ENCODE data around the gene KIR3DL3.
"Not testable (repeated sequence)": the region's sequence is repeated elsewhere in the genome, so short reads cannot be mapped to it uniquely, and the experiment has no call there.

The KIR3DL3 gene

DNA sequence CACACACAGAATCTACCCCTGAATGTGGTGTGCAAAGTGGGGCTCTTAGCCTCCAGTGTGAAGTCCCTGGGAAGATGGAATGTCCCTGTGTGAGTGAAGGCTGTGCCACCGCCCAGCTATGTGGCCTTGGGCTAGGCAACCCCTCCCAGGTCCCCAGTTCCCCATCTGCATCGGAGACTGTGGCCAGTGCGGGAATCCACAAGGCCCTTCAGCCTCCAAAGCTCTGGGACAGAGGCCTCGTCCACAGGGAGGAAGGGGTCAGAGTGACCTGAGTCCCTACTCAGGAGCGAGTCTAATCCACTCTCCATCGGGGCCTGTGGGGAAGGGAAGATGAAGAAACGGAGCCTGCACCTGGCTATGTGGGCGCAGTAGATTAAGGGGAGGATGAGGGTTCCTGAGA, 19.3 kb upstream of the KIR3DL3 start:
- Histone ChIP-seq H3K36me3 (no peaks in the 10 kb centered on the region), H3K27me3 (no peaks in the 10 kb centered on the region), H3K4me3 (no peak overlapping the region), H3K4me1 (no peaks in the 10 kb centered on the region), H3K9me3 (no peaks in the 10 kb centered on the region), H3K27ac (no peak overlapping the region)
- no peak for DNase-seq
- TF ChIP-seq, protein P1, sequence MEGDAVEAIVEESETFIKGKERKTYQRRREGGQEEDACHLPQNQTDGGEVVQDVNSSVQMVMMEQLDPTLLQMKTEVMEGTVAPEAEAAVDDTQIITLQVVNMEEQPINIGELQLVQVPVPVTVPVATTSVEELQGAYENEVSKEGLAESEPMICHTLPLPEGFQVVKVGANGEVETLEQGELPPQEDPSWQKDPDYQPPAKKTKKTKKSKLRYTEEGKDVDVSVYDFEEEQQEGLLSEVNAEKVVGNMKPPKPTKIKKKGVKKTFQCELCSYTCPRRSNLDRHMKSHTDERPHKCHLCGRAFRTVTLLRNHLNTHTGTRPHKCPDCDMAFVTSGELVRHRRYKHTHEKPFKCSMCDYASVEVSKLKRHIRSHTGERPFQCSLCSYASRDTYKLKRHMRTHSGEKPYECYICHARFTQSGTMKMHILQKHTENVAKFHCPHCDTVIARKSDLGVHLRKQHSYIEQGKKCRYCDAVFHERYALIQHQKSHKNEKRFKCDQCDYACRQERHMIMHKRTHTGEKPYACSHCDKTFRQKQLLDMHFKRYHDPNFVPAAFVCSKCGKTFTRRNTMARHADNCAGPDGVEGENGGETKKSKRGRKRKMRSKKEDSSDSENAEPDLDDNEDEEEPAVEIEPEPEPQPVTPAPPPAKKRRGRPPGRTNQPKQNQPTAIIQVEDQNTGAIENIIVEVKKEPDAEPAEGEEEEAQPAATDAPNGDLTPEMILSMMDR (IDR thresholded peaks at IDR 0.05), result no peak
- intact Hi-C loops (cut with DNase I; ENCODE audit: low total_unique reads), result no loop called here

GRCh38 chr19:54707962-54708361, 16.3 kb upstream of the KIR3DL3 start:
- Histone ChIP-seq H3K4me1 (no peaks in the 10 kb centered on the region), H3K27ac (no peak overlapping the region), H3K4me3 (no peak overlapping the region), H3K9me3 (no peaks in the 10 kb centered on the region), H3K36me3 (no peaks in the 10 kb centered on the region), H3K27me3 (no peaks in the 10 kb centered on the region)
- DNase-seq, result no peak
- intact Hi-C loops (cut with DNase I; ENCODE audit: low total_unique reads), result no loop called here
- TF ChIP-seq, protein P1 (IDR thresholded peaks at IDR 0.05), result no peak

- intact Hi-C loops (cut with DNase I; ENCODE audit: low total_unique reads), result no loop called here
- TF ChIP-seq, protein P1 (IDR thresholded peaks at IDR 0.05), result no peak
- Histone ChIP-seq H3K27ac (no peak overlapping the region), H3K4me1 (no peaks in the 10 kb centered on the region), H3K9me3 (no peaks in the 10 kb centered on the region), H3K36me3 (no peaks in the 10 kb centered on the region), H3K27me3 (no peaks in the 10 kb centered on the region), H3K4me3 (no peak overlapping the region)
- DNase-seq, result no peak
These were observed 15.5 kb upstream of the KIR3DL3 start for GRCh38 chr19:54708781-54709180.

DNA sequence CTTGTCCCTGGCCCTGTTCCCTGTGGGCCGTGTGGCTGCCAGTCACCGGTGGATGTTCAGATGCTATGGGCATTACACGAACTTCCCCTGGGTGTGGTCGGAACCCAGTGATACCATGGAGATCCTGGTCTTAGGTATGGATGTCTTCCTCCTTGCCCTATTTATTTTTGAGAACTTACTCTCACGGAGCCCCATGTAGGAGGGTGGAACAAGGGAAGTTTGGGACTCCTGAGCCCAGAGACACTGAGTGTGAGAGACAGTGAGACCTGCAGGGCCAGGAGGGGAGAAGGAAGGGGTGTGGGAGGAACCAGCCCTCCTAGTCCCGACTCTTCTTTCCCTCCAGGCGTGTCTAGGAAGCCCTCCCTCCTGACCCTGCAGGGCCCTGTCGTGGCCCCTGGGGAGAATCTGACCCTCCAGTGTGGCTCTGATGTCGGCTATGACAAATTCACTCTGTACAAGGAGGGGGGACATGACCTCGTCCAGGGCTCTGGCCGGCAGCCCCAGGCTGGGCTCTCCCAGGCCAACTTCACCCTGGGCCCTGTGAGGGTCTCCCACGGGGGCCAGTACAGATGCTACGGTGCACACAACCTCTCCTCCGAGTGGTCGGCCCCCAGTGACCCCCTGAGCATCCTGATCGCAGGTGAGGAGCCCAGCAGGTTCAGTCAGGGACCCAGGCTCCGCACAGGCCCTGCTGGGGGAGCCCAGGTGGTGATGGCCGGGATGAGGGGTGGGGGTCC, 14.9 kb upstream of the KIR3DL3 start:
- Histone ChIP-seq H3K4me1 (no peaks in the 10 kb centered on the region), H3K9me3 (no peaks in the 10 kb centered on the region), H3K27me3 (no peaks in the 10 kb centered on the region), H3K27ac (no peak overlapping the region), H3K4me3 (no peak overlapping the region), H3K36me3 (no peaks in the 10 kb centered on the region)
- intact Hi-C loops (cut with DNase I; ENCODE audit: low total_unique reads), result no loop called here
- DNase-seq, result no peak
- TF ChIP-seq, protein P1 (IDR thresholded peaks at IDR 0.05), result no peak

DNA sequence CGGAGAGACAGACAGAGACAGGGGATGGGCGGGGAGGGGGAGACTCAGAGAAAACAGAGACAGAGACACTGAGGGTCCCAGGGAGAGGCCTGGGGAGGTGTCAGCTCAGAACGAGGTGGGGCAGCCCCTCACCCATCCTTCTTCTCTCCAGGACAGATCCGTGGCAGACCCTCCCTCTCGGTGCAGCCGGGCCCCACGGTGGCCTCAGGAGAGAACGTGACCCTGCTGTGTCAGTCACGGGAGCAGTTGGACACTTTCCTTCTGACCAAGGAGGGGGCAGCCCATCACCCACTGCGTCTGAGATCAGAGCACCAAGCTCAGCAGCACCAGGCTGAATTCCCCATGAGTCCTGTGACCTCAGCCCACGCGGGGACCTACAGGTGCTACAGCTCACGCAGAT, 14.3 kb upstream of the KIR3DL3 start:
- H3K9me3 ChIP-seq; H3K27me3 ChIP-seq; H3K36me3 ChIP-seq; H3K4me3 ChIP-seq; H3K27ac ChIP-seq; intact Hi-C loops (cut with DNase I; ENCODE audit: low total_unique reads); H3K4me1 ChIP-seq; DNase-seq: not testable (repeated sequence)

DNA sequence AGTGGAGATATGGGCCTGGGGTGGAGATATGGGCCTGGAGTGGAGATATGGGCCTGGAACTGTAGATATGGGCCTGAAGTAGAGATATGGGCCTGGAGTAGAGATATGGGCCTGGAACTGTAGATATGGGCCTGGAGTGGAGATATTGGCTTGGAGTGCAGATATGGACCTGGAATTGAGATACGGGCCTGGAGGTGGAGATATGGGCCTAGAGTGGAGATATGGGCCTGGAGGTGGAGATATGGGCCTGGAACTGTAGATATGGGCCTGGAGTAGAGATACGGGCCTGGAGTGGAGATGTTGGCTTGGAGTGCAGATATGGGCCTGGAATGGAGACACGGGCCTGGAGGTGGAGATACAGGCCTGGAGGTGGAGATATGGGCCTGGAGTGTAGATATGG, 402 bp downstream of the KIR3DL3 start:
- intact Hi-C loops (cut with DNase I; ENCODE audit: low total_unique reads), result no loop called here
- no peak for DNase-seq
- Histone ChIP-seq H3K9me3 (peaks cover 0 to 12% (median 11%) of the 10 kb centered on the region in 3 donors), H3K36me3 (no peaks in the 10 kb centered on the region), H3K4me3 (no peak overlapping the region), H3K4me1 (no peaks in the 10 kb centered on the region), H3K27ac (no peak overlapping the region), H3K27me3 (no peaks in the 10 kb centered on the region)
- TF ChIP-seq, protein P1 (IDR thresholded peaks at IDR 0.05), result no peak
